ENCODE data around the gene CSTF2T.

Gene CSTF2T

DNA sequence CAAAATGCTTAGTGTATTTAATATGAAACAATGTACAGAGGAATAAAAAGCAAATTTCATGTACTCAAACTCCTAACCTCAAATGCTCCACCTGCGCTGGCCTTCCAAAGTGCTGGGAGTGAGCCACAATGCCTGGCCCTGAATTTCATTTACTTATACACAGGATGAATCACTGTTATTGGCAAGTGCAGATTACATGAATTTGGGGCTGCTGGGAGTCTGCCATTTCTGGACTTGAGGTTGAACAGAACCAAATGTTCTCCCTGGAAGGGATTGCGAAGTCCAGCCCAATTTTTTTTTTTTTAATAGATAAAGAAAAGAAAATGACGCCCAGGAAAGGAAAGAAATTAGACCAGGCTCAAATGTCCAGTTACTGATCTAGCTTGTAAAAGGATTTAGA is 6.8 kb upstream of the CSTF2T start:
- no peak overlapping the region for H2AFZ ChIP-seq (ENCODE audit: low read depth, low read length)
- WGBS, result 100% methylated on average over 2 of the region's 3 CpGs
- no peak overlapping the region for H3K14ac ChIP-seq (ENCODE audit: low read length in 2 of 2)
- H3K9ac ChIP-seq (ENCODE audit: low read length), result peak overlapping the region; percentile 60
- no peak overlapping the region for H3K23ac ChIP-seq (ENCODE audit: low read length in 2 of 2)
- no peak overlapping the region for H2BK120ac ChIP-seq (ENCODE audit: low read depth, low read length)
- H3K36me3 ChIP-seq (ENCODE audit: control insufficient read depth in 1 of 2, insufficient read depth in 2 of 2, low read depth in 1 of 2, low read length in 2 of 2), result no peaks in the 10 kb centered on the region
- no peaks in the 10 kb centered on the region for H3K9me3 ChIP-seq (ENCODE audit: control insufficient read depth, low read length)
- no peak overlapping the region for H4K8ac ChIP-seq (ENCODE audit: low read length)
- H3K4me1 ChIP-seq (ENCODE audit: control insufficient read depth, insufficient read depth, low read depth, low read length), result no peaks in the 10 kb centered on the region
- no peak overlapping the region for H2BK15ac ChIP-seq (ENCODE audit: low read depth, poor library complexity, severe bottlenecking)
- H3K27ac ChIP-seq (ENCODE audit: low read length, poor library complexity, severe bottlenecking), result no peak overlapping the region
- no peaks in the 10 kb centered on the region for H3K27me3 ChIP-seq (ENCODE audit: control insufficient read depth in 1 of 2, insufficient read depth in 1 of 2, low read length in 2 of 2)
- no peak overlapping the region for H3K4me2 ChIP-seq (ENCODE audit: low read length, poor library complexity, severe bottlenecking)
- no peak overlapping the region for H2AK5ac ChIP-seq (ENCODE audit: low read length, severe bottlenecking)
- no peak overlapping the region for H3K4ac ChIP-seq (ENCODE audit: low read depth in 1 of 2, low read length in 2 of 2)
- H4K91ac ChIP-seq (ENCODE audit: low read length), result no peak overlapping the region
- no peaks in the 10 kb centered on the region for H3K79me1 ChIP-seq (replicated peaks; ENCODE audit: low read length, poor library complexity, severe bottlenecking)
- no peak overlapping the region for H2BK5ac ChIP-seq (ENCODE audit: low read depth, low read length, poor library complexity, severe bottlenecking)
- H3K18ac ChIP-seq (ENCODE audit: low read depth in 1 of 2, low read length in 2 of 2), result no peak overlapping the region
- no peak overlapping the region for H3K4me3 ChIP-seq (ENCODE audit: insufficient read depth in 1 of 2, low read depth in 1 of 2, low read length in 2 of 2)
- DNase-seq, result no peak
- no peak overlapping the region for H2BK12ac ChIP-seq (ENCODE audit: low read length in 2 of 2)

DNA sequence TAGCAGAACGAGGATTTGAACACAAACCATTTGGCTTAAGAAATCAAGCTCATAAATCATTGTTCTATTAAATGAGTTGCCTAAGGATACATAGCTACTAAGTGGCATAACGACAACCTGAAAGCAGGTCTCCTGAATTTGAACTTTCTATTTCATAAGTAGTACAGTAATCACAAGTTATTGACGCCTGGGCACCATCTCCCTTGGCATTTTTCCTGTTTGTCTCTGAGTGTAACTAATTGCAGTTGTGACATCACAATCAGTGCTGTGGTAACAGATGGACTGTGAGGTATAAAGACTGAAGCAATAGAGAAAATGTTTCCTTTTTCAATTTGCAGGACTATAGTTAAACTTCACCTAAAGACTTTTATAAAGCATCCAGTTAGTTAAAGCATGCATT is 6.4 kb upstream of the CSTF2T start:
- no peak overlapping the region for H4K8ac ChIP-seq (ENCODE audit: low read length)
- no peaks in the 10 kb centered on the region for H3K79me1 ChIP-seq (replicated peaks; ENCODE audit: low read length, poor library complexity, severe bottlenecking)
- H2BK5ac ChIP-seq (ENCODE audit: low read depth, low read length, poor library complexity, severe bottlenecking), result no peak overlapping the region
- 100% methylated on average over 1 of the region's 3 CpGs for WGBS
- H3K9ac ChIP-seq (ENCODE audit: low read length), result no peak overlapping the region
- no peak overlapping the region for H2AK5ac ChIP-seq (ENCODE audit: low read length, severe bottlenecking)
- H3K4me2 ChIP-seq (ENCODE audit: low read length, poor library complexity, severe bottlenecking), result no peak overlapping the region
- no peaks in the 10 kb centered on the region for H3K4me1 ChIP-seq (ENCODE audit: control insufficient read depth, insufficient read depth, low read depth, low read length)
- no peak overlapping the region for H3K18ac ChIP-seq (ENCODE audit: low read depth in 1 of 2, low read length in 2 of 2)
- H2BK15ac ChIP-seq (ENCODE audit: low read depth, poor library complexity, severe bottlenecking), result no peak overlapping the region
- H3K9me3 ChIP-seq (ENCODE audit: control insufficient read depth, low read length), result no peaks in the 10 kb centered on the region
- H3K36me3 ChIP-seq (ENCODE audit: control insufficient read depth in 1 of 2, insufficient read depth in 2 of 2, low read depth in 1 of 2, low read length in 2 of 2), result no peaks in the 10 kb centered on the region
- no peaks in the 10 kb centered on the region for H3K27me3 ChIP-seq (ENCODE audit: control insufficient read depth in 1 of 2, insufficient read depth in 1 of 2, low read length in 2 of 2)
- no peak overlapping the region for H2BK12ac ChIP-seq (ENCODE audit: low read length in 2 of 2)
- no peak overlapping the region for H3K4ac ChIP-seq (ENCODE audit: low read depth in 1 of 2, low read length in 2 of 2)
- no peak for DNase-seq
- no peak overlapping the region for H3K14ac ChIP-seq (ENCODE audit: low read length in 2 of 2)
- no peak overlapping the region for H3K23ac ChIP-seq (ENCODE audit: low read length in 2 of 2)
- H2AFZ ChIP-seq (ENCODE audit: low read depth, low read length), result no peak overlapping the region
- H2BK120ac ChIP-seq (ENCODE audit: low read depth, low read length), result no peak overlapping the region
- no peak overlapping the region for H3K4me3 ChIP-seq (ENCODE audit: insufficient read depth in 1 of 2, low read depth in 1 of 2, low read length in 2 of 2)
- H4K91ac ChIP-seq (ENCODE audit: low read length), result no peak overlapping the region
- no peak overlapping the region for H3K27ac ChIP-seq (ENCODE audit: low read length, poor library complexity, severe bottlenecking)

DNA sequence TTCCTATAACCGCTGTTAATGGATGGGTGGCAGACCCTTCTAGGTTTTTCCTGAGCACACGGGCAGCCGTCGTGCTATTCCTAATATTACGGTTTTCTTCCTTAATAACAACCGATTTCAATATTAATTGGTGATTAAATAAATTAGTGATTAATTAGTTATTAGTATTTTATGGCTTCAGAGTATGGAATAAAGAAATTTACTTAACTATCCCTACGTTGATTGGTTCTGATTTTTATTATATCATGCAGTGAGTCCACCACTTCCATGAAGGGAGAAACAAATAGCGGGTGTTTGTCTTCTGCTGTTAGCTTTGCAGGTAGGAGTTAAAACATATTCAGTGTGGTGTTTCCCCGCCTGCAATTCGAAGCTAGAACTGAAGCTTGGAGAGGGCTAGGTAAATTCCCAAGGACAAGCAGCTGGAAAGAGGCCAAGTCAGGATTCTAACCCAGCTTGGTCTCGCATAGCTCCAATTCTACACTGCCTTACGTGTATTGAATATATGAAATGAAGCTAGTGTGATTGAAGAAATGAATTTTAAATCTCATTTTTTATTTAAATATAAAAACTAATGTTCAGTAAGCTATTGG is 928 bp upstream of the CSTF2T start:
- H3K9ac ChIP-seq (ENCODE audit: low read length), result peak overlapping the region; percentile 92
- no peak overlapping the region for H2BK12ac ChIP-seq (ENCODE audit: low read length in 2 of 2)
- no peak overlapping the region for H3K4ac ChIP-seq (ENCODE audit: low read depth in 1 of 2, low read length in 2 of 2)
- H3K9me3 ChIP-seq (ENCODE audit: control insufficient read depth, low read length), result no peaks in the 10 kb centered on the region
- peak; percentile 10 for DNase-seq
- H4K91ac ChIP-seq (ENCODE audit: low read length), result no peak overlapping the region
- H2BK120ac ChIP-seq (ENCODE audit: low read depth, low read length), result no peak overlapping the region
- peak overlapping the region; percentile 92 for H3K4me2 ChIP-seq (ENCODE audit: low read length, poor library complexity, severe bottlenecking)
- no peak overlapping the region for H2AFZ ChIP-seq (ENCODE audit: low read depth, low read length)
- H2BK15ac ChIP-seq (ENCODE audit: low read depth, poor library complexity, severe bottlenecking), result no peak overlapping the region
- peak overlapping the region; percentile 23 for H3K27ac ChIP-seq (ENCODE audit: low read length, poor library complexity, severe bottlenecking)
- no peak overlapping the region for H2BK5ac ChIP-seq (ENCODE audit: low read depth, low read length, poor library complexity, severe bottlenecking)
- H3K79me1 ChIP-seq (replicated peaks; ENCODE audit: low read length, poor library complexity, severe bottlenecking), result peaks cover 12% of the 10 kb centered on the region
- no peaks in the 10 kb centered on the region for H3K27me3 ChIP-seq (ENCODE audit: control insufficient read depth in 1 of 2, insufficient read depth in 1 of 2, low read length in 2 of 2)
- peak overlapping the region; percentile 52 to 99 for H3K4me3 ChIP-seq (ENCODE audit: insufficient read depth in 1 of 2, low read depth in 1 of 2, low read length in 2 of 2)
- WGBS, result 65% methylated on average over 4 of the region's 12 CpGs
- no peak overlapping the region for H3K23ac ChIP-seq (ENCODE audit: low read length in 2 of 2)
- no peak overlapping the region for H4K8ac ChIP-seq (ENCODE audit: low read length)
- peaks cover 4 to 20% of the 10 kb centered on the region in 2 experiments for H3K36me3 ChIP-seq (ENCODE audit: control insufficient read depth in 1 of 2, insufficient read depth in 2 of 2, low read depth in 1 of 2, low read length in 2 of 2)
- H3K4me1 ChIP-seq (ENCODE audit: control insufficient read depth, insufficient read depth, low read depth, low read length), result peaks cover 15% of the 10 kb centered on the region
- no peak overlapping the region for H3K14ac ChIP-seq (ENCODE audit: low read length in 2 of 2)
- no peak overlapping the region for H2AK5ac ChIP-seq (ENCODE audit: low read length, severe bottlenecking)
- H3K18ac ChIP-seq (ENCODE audit: low read depth in 1 of 2, low read length in 2 of 2), result peak overlapping the region in 1 of 2 experiments; percentile 20

DNA sequence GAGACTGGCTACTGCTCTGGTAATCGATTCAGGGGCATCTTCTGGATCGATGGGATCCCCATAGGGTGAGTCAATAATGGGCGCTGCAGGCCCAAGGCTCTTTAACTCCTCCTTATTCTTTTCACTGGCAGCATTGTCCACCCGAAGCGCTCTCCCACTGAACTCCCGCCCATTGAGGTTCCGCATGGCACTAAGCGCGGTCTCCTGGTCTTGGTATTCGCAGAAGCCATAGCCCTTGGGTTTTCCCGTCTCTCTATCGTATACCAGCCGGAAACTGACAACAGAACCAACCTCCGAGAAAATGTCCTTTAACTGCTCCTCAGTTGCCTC is 285 bp downstream of the CSTF2T start:
- H2BK5ac ChIP-seq (ENCODE audit: low read depth, low read length, poor library complexity, severe bottlenecking), result no peak overlapping the region

More for the DNA sequence above, 285 bp downstream of the CSTF2T start:
- Histone ChIP-seq H2BK120ac (ENCODE audit: low read depth, low read length) (no peak overlapping the region), H2AK5ac (ENCODE audit: low read length, severe bottlenecking) (no peak overlapping the region), H3K36me3 (ENCODE audit: control insufficient read depth in 1 of 2, insufficient read depth in 2 of 2, low read depth in 1 of 2, low read length in 2 of 2) (peaks cover 4 to 24% of the 10 kb centered on the region in 2 experiments), H2BK12ac (ENCODE audit: low read length in 2 of 2) (no peak overlapping the region), H3K27ac (ENCODE audit: low read length, poor library complexity, severe bottlenecking) (peak overlapping the region; percentile 98), H3K14ac (ENCODE audit: low read length in 2 of 2) (no peak overlapping the region), H3K4ac (ENCODE audit: low read depth in 1 of 2, low read length in 2 of 2) (peak overlapping the region in 1 of 2 experiments; percentile 89), H3K27me3 (ENCODE audit: control insufficient read depth in 1 of 2, insufficient read depth in 1 of 2, low read length in 2 of 2) (no peaks in the 10 kb centered on the region), H3K9me3 (ENCODE audit: control insufficient read depth, low read length) (no peaks in the 10 kb centered on the region), H2BK15ac (ENCODE audit: low read depth, poor library complexity, severe bottlenecking) (no peak overlapping the region), H3K23ac (ENCODE audit: low read length in 2 of 2) (peak overlapping the region in 1 of 2 experiments; percentile 79), H4K8ac (ENCODE audit: low read length) (peak overlapping the region; percentile 88), H3K4me1 (ENCODE audit: control insufficient read depth, insufficient read depth, low read depth, low read length) (peaks cover 15% of the 10 kb centered on the region), H3K18ac (ENCODE audit: low read depth in 1 of 2, low read length in 2 of 2) (peak overlapping the region; percentile 84 to 87), H4K91ac (ENCODE audit: low read length) (no peak overlapping the region), H3K4me3 (ENCODE audit: insufficient read depth in 1 of 2, low read depth in 1 of 2, low read length in 2 of 2) (peak overlapping the region; percentile 74 to 99), H2AFZ (ENCODE audit: low read depth, low read length) (no peak overlapping the region), H3K9ac (ENCODE audit: low read length) (peak overlapping the region; percentile 92), H3K4me2 (ENCODE audit: low read length, poor library complexity, severe bottlenecking) (peak overlapping the region; percentile 74), H3K79me1 (replicated peaks; ENCODE audit: low read length, poor library complexity, severe bottlenecking) (peaks cover 12% of the 10 kb centered on the region)
- no peak for DNase-seq
- WGBS, result 2% methylated on average over 14 of the region's 14 CpGs
